Central memory CD4-positive, alpha-beta T cell (primary cell): Measurements from ENCODE around the gene SPATA18.
"Not testable (repeated sequence)": the region's sequence is repeated elsewhere in the genome, so short reads cannot be mapped to it uniquely, and the experiment has no call there.

ENCODE experiments used
- DNase-seq: peaks from one replicate; pipeline ENCODE4 v3.0.0; 2022

The SPATA18 gene

GRCh38 chr4:52054254-52054653 lies 3.1 kb downstream of the SPATA18 start:
- no peak for DNase-seq

GRCh38 chr4:52057196-52057595 lies 6.1 kb downstream of the SPATA18 start:
- no peak for DNase-seq

GRCh38 chr4:52058275-52058674 lies 7.2 kb downstream of the SPATA18 start:
- no peak for DNase-seq

GRCh38 chr4:52059372-52059771 lies 8.3 kb downstream of the SPATA18 start:
- no peak for DNase-seq

- DNase-seq: no peak
Measured at GRCh38 chr4:52069571-52069970, 18.5 kb downstream of the SPATA18 start.

GRCh38 chr4:52071791-52072546 lies 20.9 kb downstream of the SPATA18 start:
- no peak for DNase-seq

DNA sequence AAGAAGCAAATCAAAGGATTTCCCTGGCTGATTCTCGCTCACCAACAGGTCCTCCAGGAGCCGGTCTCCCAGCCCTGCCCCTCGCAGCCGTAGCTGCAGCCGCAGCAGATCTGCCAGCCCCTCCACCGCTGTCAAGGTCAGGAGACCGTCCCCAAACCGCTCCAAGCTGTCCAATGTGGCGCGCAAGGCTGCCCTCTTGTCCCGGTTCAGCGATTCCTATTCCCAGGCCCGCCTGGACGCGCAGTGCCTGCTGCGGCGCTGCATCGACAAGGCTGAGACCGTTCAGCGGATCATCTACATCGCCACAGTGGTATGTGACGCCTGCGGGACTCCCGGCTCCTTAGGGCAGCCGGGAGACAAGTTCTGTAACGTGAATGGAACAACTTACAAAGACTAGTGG lies 25.6 kb downstream of the SPATA18 start:
- no peak for DNase-seq

DNA sequence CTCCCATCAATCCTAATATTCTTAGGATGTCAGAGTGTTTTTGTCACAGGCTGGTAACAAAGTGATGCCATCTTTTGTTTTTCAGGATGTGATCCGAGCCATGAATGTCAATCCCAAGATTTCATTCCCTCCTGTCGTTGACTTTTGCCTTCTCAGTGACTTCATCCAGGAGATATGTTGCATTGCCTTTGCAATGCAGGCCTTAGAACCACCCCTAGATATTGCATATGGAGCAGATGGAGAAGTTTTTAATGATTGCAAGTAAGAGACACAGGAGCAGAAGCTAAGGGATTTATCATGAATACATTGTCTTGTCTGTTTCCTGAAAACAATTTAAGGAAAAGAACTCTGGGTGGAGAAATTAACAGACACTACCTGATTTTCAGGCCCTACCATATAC lies 28.6 kb downstream of the SPATA18 start:
- DNase-seq: no peak

GRCh38 chr4:52081216-52081615 lies 30.1 kb downstream of the SPATA18 start:
- DNase-seq: no peak

GRCh38 chr4:52086425-52086824 lies 35.3 kb downstream of the SPATA18 start:
- not testable (repeated sequence) for DNase-seq

GRCh38 chr4:52091801-52092200 lies 40.7 kb downstream of the SPATA18 start:
- no peak for DNase-seq

- no peak for DNase-seq
Measured at GRCh38 chr4:52093466-52093865, 42.4 kb downstream of the SPATA18 start.

- no peak for DNase-seq
Measured at GRCh38 chr4:52094376-52095145, 43.5 kb downstream of the SPATA18 start.

GRCh38 chr4:52095374-52095773 lies 44.3 kb downstream of the SPATA18 start:
- no peak for DNase-seq

DNA sequence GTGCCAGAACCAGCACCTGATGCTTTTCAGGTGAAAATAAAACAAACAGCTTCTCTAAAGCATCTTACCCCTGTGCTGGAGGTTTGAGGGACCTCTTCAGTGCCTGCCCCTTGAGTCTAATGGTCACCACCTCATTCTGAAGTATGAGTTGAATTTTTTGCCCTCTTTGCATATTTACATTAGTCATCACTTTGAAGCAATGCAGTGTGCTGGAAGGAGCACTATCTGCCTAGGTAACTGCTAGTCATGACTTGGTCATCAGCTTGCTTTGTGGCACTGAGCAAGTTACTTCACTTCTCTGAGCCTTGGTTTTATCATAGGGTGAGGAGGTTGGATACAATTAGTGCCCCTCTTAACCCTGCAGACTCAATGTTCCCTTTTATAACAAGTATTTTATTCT lies 44.9 kb downstream of the SPATA18 start:
- no peak for DNase-seq

DNA sequence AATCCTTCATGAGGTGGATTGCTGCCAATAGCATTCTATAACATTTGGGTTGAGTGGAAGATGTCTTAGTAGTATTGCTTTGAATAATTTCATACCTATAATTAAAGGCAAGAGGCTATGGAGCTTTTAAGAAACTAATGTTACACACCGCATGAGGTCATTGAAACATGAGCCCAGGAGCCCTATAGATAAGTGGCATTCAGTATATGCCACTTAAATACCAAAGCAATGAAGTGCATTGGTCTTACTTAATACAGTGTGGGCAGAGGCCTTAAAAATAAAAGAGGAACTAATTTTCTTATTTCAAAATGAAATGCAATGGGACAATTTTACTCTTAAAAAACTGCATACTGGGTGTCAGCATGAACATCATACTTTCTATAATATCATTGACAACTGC lies 47.5 kb downstream of the SPATA18 start:
- DNase-seq: no peak

DNA sequence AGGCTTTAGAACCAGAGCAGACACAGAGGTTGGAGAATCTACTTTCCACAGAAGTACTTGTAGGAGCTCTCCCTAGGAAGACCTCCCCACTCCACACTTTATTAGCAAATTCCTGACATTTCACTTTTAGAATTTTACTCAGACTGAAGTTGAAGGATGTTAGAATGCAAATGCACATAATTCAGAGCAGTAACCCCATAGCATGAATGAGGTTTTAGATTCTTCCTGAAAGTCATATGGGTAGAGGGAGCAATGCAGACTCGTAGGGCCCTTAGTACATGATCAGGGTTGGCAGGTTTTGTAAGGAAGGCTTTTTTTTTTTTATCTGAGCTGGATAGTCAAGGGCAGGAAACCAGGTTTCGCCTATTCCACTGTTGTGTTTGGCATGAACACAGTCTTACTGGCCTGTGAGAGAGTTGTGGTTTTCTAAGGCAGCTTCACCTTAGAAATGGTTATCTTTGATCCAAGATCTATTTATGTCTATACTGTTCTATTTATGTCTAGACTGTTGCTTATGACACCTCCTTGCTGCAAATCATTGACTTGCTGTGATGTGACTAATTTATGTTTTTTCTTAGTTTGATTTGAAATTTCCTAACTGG lies 48.9 kb downstream of the SPATA18 start:
- no peak for DNase-seq

DNA sequence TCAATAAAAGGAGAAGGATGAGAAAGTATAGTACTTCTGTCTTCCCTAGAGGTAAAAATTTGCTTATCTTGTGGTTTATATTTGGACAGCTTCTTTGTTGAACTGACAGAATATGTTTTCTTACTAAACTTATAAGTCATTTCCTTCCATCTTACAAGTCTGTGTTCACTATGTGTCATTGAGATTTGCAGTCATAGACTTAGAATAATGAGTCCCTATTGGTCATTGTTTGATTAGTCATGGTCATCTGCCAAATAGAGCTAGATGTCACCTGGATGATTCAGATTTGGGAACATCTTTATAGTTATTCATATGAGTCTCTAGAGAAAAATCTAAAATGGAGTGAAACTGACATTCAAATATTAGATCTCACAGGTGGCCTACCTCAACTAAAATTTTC lies 51.5 kb downstream of the SPATA18 start:
- no peak for DNase-seq

DNA sequence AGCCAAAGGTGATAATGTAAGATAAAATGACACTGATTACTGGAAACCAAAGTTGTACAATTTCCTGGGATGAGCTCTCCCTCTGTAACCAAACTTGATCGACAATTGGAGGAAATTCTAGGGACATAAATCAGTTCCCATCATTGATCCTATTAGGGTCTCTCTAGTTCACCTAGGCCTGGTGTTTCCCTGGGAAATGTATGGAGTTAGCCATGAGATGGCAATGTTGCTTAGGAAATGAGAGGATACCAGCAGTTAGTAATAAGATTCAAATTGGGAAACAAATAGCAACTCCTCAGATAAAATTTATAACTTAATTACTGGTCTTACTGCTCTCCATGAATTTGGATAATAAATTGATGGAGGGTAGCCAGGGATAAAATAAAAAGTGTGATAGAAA lies 52.2 kb downstream of the SPATA18 start:
- no peak for DNase-seq

- DNase-seq: no peak
Measured at GRCh38 chr4:52105276-52105675, 54.2 kb downstream of the SPATA18 start.

DNA sequence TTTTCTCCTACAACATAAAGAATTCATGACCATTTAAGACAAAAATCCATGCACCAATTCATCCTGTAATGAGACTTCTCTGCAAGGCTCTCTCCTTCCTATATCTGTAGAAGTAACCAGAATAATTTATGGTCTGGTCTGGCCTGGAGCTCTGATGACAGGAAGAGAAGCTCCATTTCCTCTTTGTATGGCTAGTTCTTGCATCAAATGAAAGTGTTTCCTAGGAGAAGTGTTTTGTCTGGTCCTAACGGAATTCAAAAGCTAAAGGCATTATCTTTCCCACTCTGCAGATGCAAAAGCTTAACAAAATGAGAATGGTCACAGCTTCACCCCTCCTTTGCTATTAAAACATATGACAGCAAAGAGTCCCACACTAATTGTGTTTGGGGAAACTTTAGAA lies 55.1 kb downstream of the SPATA18 start:
- DNase-seq: no peak

GRCh38 chr4:52106660-52107059 lies 55.6 kb downstream of the SPATA18 start:
- DNase-seq: no peak

DNA sequence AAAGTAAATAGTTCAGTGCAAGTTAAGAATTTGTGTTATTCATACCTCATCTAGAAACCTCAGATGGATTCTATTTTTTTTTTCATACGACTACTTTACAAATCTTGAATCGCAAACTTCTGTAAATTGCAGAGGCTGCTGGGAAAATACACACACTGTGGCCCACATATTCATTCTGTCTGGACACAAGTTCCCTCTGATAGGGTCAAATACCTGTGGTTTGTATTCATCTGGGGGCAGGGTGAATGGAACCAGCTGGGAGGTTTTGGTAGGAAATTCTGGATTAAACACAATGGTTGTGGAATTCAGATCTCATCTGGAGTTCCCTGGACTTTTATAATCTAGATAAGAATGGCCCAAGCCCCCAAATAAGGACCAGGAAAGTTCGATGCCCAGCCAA lies 56.2 kb downstream of the SPATA18 start:
- DNase-seq: no peak

- DNase-seq: no peak
Measured at GRCh38 chr4:52107745-52108144, 56.6 kb downstream of the SPATA18 start.
